ENCODE measurements around the gene NHSL1. TPM values are rescaled to one million over a fixed set of nuclear protein-coding genes. Genes with fewer than 3 reads are reported as not detected.

NHSL1 gene
- total and polyA plus RNA-seq, 2 donors (not counting 3 experiments of a cell fraction or from before 2014, with no cell fraction given) = 24.8 to 55.0 TPM

DNA sequence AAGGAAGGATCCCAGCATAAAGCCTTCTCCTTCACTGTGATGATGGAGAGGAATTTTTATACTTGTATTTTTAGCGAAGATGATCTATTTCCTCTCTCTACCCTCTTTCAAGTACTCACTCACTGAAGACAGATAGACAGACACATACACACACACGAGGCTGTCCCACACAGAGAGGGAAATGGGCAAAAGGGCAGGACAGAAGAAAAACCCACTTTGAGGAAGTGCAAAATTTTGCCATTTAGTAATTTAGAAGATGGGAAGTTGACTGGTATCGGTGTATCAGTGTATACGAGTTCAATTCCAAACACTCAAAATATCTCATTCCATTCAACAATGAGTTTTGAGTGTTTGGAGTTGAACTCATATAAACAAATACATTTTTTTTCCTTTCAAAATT lies 64.4 kb downstream of the NHSL1 start:
- H3K27me3 ChIP-seq (ENCODE audit: control insufficient read depth in 2 of 2, insufficient read depth in 2 of 2, low read length in 2 of 2) = no peaks in the 10 kb centered on the region
- no peak overlapping the region for H3K4me2 ChIP-seq (ENCODE audit: insufficient read depth, low read length)
- no peaks in the 10 kb centered on the region for H3K4me1 ChIP-seq (ENCODE audit: control insufficient read depth, extremely low read depth, insufficient read depth, low read length)
- no peak overlapping the region for H3K9ac ChIP-seq (replicated peaks; ENCODE audit: extremely low read depth, insufficient read depth, low read length)
- H2AFZ ChIP-seq (ENCODE audit: low read depth, low read length) = no peak overlapping the region
- DNase-seq (ENCODE audit: low read depth, low spot score) (no peak), FAIRE-seq (no peak)
- no peak overlapping the region for H3K4me3 ChIP-seq (replicated peaks in 1 of 3; ENCODE audit: insufficient read depth in 1 of 3, low read depth in 1 of 3, low read length in 3 of 3)
- H4K20me1 ChIP-seq (replicated peaks; ENCODE audit: control insufficient read depth, extremely low read depth, insufficient read depth, low read length) = no peaks in the 10 kb centered on the region
- ChIA-PET CTCF (interaction anchor here (1.9 kb wide), 1 partner anchor 74 kb away, joined by 12 read pairs; no protein-coding TSS in a partner anchor), POLR2A (no interaction called here)
- intact Hi-C loops (cut with micrococcal nuclease) = no loop called here
- no peak overlapping the region for H3K27ac ChIP-seq (ENCODE audit: insufficient read depth, low read depth, low read length)
- H3K79me2 ChIP-seq (ENCODE audit: control insufficient read depth, insufficient read depth, low read length) = no peaks in the 10 kb centered on the region
- peaks cover 6 to 20% of the 10 kb centered on the region in 2 experiments for H3K36me3 ChIP-seq (ENCODE audit: control insufficient read depth in 2 of 2, extremely low read depth in 1 of 2, insufficient read depth in 2 of 2, low read length in 2 of 2)
- no TSS peak for BruUV-seq (replicated peaks)
- TF ChIP-seq JUN (IDR thresholded peaks at IDR 0.05; ENCODE audit: borderline replicate concordance, insufficient read depth, insufficient read length, low read depth) (no peak), EZH2 (IDR thresholded peaks at IDR 0.05; ENCODE audit: borderline replicate concordance, low read depth, low read length, severe bottlenecking) (no peak), POLR2AphosphoS5 (IDR thresholded peaks at IDR 0.05; ENCODE audit: insufficient read depth, low read depth, low read length) (no peak), POLR2A (IDR thresholded peaks at IDR 0.05; ENCODE audit: low read depth, low read length) (no peak), FOS (IDR thresholded peaks at IDR 0.05; ENCODE audit: borderline replicate concordance, insufficient read depth, low read length) (no peak), GATA2 (IDR thresholded peaks at IDR 0.05; ENCODE audit: insufficient read depth, insufficient read length, low read depth, low read length) (no peak), MYC (IDR thresholded peaks at IDR 0.05; ENCODE audit: low read depth, low read length) (no peak)
- TF ChIP-seq, protein P1, sequence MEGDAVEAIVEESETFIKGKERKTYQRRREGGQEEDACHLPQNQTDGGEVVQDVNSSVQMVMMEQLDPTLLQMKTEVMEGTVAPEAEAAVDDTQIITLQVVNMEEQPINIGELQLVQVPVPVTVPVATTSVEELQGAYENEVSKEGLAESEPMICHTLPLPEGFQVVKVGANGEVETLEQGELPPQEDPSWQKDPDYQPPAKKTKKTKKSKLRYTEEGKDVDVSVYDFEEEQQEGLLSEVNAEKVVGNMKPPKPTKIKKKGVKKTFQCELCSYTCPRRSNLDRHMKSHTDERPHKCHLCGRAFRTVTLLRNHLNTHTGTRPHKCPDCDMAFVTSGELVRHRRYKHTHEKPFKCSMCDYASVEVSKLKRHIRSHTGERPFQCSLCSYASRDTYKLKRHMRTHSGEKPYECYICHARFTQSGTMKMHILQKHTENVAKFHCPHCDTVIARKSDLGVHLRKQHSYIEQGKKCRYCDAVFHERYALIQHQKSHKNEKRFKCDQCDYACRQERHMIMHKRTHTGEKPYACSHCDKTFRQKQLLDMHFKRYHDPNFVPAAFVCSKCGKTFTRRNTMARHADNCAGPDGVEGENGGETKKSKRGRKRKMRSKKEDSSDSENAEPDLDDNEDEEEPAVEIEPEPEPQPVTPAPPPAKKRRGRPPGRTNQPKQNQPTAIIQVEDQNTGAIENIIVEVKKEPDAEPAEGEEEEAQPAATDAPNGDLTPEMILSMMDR (IDR thresholded peaks at IDR 0.05; ENCODE audit: extremely low read depth in 1 of 2, insufficient read depth in 1 of 2, low read depth in 1 of 2, low read length in 2 of 2) = no peak
- TF ChIP-seq, protein P2, sequence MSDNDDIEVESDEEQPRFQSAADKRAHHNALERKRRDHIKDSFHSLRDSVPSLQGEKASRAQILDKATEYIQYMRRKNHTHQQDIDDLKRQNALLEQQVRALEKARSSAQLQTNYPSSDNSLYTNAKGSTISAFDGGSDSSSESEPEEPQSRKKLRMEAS (IDR thresholded peaks at IDR 0.05; ENCODE audit: insufficient read depth, insufficient read length) = no peak
- no peaks in the 10 kb centered on the region for H3K9me3 ChIP-seq (replicated peaks; ENCODE audit: control insufficient read depth, insufficient read depth, low read length)
- H3K9me1 ChIP-seq (replicated peaks; ENCODE audit: control insufficient read depth, extremely low read depth, insufficient read depth, low read length) = no peaks in the 10 kb centered on the region
- dilution Hi-C loops (cut with MboI; ENCODE audit: extremely low pct_ligation_motif_present, low sequenced_read_pairs) = no loop called here

Measured in endothelial cell of umbilical vein (primary cell).